Germinal center (tissue), 1 donor: ENCODE measurements around the gene RGS6.

ENCODE experiments used
- DNase-seq: peaks from one replicate; pipeline ENCODE4 v3.0.0; 2012; ENCODE audit warnings: mixed read lengths, low spot score

Gene RGS6

GRCh38 chr14:71947947-71948500, 15.8 kb downstream of the RGS6 start:
- DNase-seq, result no peak

- no peak for DNase-seq
These were observed 20.4 kb downstream of the RGS6 start for GRCh38 chr14:71952381-71953363.

- DNase-seq, result no peak
These were observed 24.8 kb downstream of the RGS6 start for GRCh38 chr14:71956920-71957563.

- no peak for DNase-seq
These were observed 26.8 kb downstream of the RGS6 start for GRCh38 chr14:71959055-71959454.

- DNase-seq, result no peak
These were observed 28.5 kb downstream of the RGS6 start for GRCh38 chr14:71960494-71961353.

GRCh38 chr14:71961972-71962371, 29.7 kb downstream of the RGS6 start:
- DNase-seq, result no peak

- DNase-seq, result no peak
These were observed 32.5 kb downstream of the RGS6 start for GRCh38 chr14:71964716-71965115.

- no peak for DNase-seq
These were observed 34.3 kb downstream of the RGS6 start for GRCh38 chr14:71966528-71966927.

- DNase-seq, result no peak
These were observed 35.5 kb downstream of the RGS6 start for GRCh38 chr14:71967704-71968103.

GRCh38 chr14:71970272-71970671, 38.0 kb downstream of the RGS6 start:
- DNase-seq, result no peak

- no peak for DNase-seq
These were observed 53.4 kb downstream of the RGS6 start for GRCh38 chr14:71985538-71986189.

GRCh38 chr14:71988476-71988875, 56.2 kb downstream of the RGS6 start:
- no peak for DNase-seq

GRCh38 chr14:71988939-71989338, 56.7 kb downstream of the RGS6 start:
- DNase-seq, result no peak

- no peak for DNase-seq
These were observed 62.2 kb downstream of the RGS6 start for GRCh38 chr14:71994416-71994815.

GRCh38 chr14:71995741-71996140, 63.5 kb downstream of the RGS6 start:
- DNase-seq, result no peak

GRCh38 chr14:71996610-71997009, 64.4 kb downstream of the RGS6 start:
- DNase-seq, result no peak

GRCh38 chr14:72000907-72001306, 68.7 kb downstream of the RGS6 start:
- DNase-seq, result no peak

- DNase-seq, result no peak
These were observed 70.5 kb downstream of the RGS6 start for GRCh38 chr14:72002731-72003130.

- no peak for DNase-seq
These were observed 76.4 kb downstream of the RGS6 start for GRCh38 chr14:72008666-72009065.

GRCh38 chr14:72010474-72010873, 78.2 kb downstream of the RGS6 start:
- no peak for DNase-seq

- DNase-seq, result no peak
These were observed 81.6 kb downstream of the RGS6 start for GRCh38 chr14:72013721-72014345.
